K562 treated with DMSO at 1 percent for 24 hours (cell line): ENCODE measurements around the gene PSRC1. TPM values are rescaled to one million over a fixed set of nuclear protein-coding genes. Genes with fewer than 3 reads are reported as not detected.

Source experiments
- total RNA-seq: library from RNA; unstranded; fragments of 300-600 nt; gene quantifications from 2 replicates; pipeline ENCODE4 v1.2.3, GENCODE V29; 2022; ENCODE audit warnings: low read depth; ENCODE audit not compliant: insufficient read depth

Gene PSRC1
- 63.2 and 71.2 TPM in 2 replicates for total RNA-seq

GRCh38 chr1:109282952-109283747 lies at the start of gene PSRC1:
TSS of gene PSRC1 (minus strand) at chr1:109283145.

GRCh38 chr1:109306832-109307273 lies 23.9 kb upstream of the PSRC1 start, which contains the start of gene MYBPHL:
TSS of gene MYBPHL (minus strand) at chr1:109307011. CDS start at chr1:109306991, 20 bp downstream.

GRCh38 chr1:109248797-109249629 lies 33.9 kb downstream of the PSRC1 start, which contains the start of gene CELSR2:
TSS of gene CELSR2 (plus strand) at chr1:109249539. CDS start at chr1:109250080, 541 bp downstream.

Other genes with a start within 250 kb of the PSRC1 start
- gene WDR47, start 241.0 kb downstream of the PSRC1 start, total RNA-seq, result 12.4 and 13.9 TPM in 2 replicates
- gene TAF13, start 207.1 kb downstream of the PSRC1 start, total RNA-seq, result 25.6 and 41.1 TPM in 2 replicates
- 18.8 and 19.2 TPM in 2 replicates for gene TMEM167B, start 192.4 kb downstream of the PSRC1 start, total RNA-seq
- 0.09 and 0.37 TPM in 2 replicates for gene ELAPOR1, start 169.0 kb downstream of the PSRC1 start, total RNA-seq
- gene SARS1, start 69.2 kb downstream of the PSRC1 start, total RNA-seq, result 623 and 642 TPM in 2 replicates
- gene CELSR2, start 33.6 kb downstream of the PSRC1 start, total RNA-seq, result 19.6 and 20.2 TPM in 2 replicates
- 0.28 TPM in 1 of 2 replicates, not detected in the other for gene MYBPHL, start 23.9 kb upstream of the PSRC1 start, total RNA-seq
- 70.4 and 73.1 TPM in 2 replicates for gene SORT1, start 114.8 kb upstream of the PSRC1 start, total RNA-seq
- 74.1 and 108 TPM in 2 replicates for gene PSMA5, start 143.3 kb upstream of the PSRC1 start, total RNA-seq
- 0.15 TPM in 1 of 2 replicates, not detected in the other for gene SYPL2, start 183.4 kb upstream of the PSRC1 start, total RNA-seq
- gene ATXN7L2, start 200.8 kb upstream of the PSRC1 start, total RNA-seq, result 6.7 and 7.0 TPM in 2 replicates
- 9.5 and 10.0 TPM in 2 replicates for gene CYB561D1, start 210.9 kb upstream of the PSRC1 start, total RNA-seq
- 1.0 and 1.1 TPM in 2 replicates for gene AMIGO1, start 226.6 kb upstream of the PSRC1 start, total RNA-seq